Upper lobe of left lung (tissue), 4 donors: ENCODE data around the gene HIF1AN.

Source experiments
- POLR2A ChIP-seq, 4 donors: fragments of 450-650 bp; IDR thresholded peaks; one replicate each; pipeline ENCODE4 v1.5.1; 2016 to 2017; ENCODE audit warnings: antibody characterized with exemption in 4 of 4, mild to moderate bottlenecking in 2 of 4
- POLR2AphosphoS5 ChIP-seq, 2 donors: sonication (generic); formaldehyde crosslinking; IDR thresholded peaks; one replicate each; pipeline ENCODE4 v1.5.1; 2017; ENCODE audit warnings: antibody characterized with exemption in 2 of 2

DNA sequence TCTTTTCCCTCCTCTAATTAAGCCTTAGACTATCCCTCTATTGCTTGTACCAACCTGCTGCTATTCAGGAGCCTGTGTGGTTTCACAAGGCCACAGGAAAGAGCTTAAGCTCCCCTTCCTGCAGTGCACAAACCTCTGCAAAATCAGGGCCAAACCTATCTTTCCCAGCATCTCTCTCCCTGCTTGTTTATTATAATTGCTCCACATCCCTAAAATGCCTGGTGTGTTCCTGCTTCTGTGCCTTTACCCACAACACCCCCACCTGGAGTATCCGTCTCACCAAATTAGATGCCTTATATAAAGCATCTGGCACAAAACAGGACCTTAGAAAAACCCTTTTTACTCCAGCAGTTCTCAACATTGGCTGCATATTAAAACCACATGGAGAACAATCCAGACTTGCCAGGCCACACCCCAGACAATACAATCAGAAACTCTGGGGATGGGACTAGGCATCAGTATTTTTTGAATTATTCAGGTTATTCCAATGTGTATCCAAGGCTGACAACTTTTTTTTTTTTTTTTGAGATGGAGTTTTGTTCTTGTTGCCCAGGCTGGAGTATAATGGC lies 32.7 kb upstream of the HIF1AN start:
- TF ChIP-seq POLR2A (IDR thresholded peaks at IDR 0.05) (no peak), POLR2AphosphoS5 (IDR thresholded peaks at IDR 0.05) (no peak)
